Nephron (organoid): Measurements from ENCODE around the gene PTPRN2.

ENCODE experiments used
- H3K27ac Mint-ChIP-seq, 3 experiments: 2 replicates each; pipeline ENCODE4 v1.8.0; 2020; ENCODE audit warnings: mixed read lengths in 3 of 3, mild to moderate bottlenecking in 2 of 3, moderate library complexity in 1 of 3
- H3K27me3 Mint-ChIP-seq: 2 replicates; pipeline ENCODE4 v1.8.0; 2021; ENCODE audit warnings: low read depth, mild to moderate bottlenecking, moderate library complexity, mixed read lengths
- H3K36me3 Mint-ChIP-seq: 2 replicates; pipeline ENCODE4 v1.8.0; 2020; ENCODE audit warnings: low read depth, mixed read lengths
- H3K4me1 Mint-ChIP-seq: 2 replicates; pipeline ENCODE4 v1.8.0; 2020; ENCODE audit warnings: mixed read lengths
- H3K4me3 Mint-ChIP-seq, 3 experiments: 2 replicates each; pipeline ENCODE4 v1.8.0; 2020; ENCODE audit warnings: mild to moderate bottlenecking in 3 of 3, mixed read lengths in 3 of 3, moderate library complexity in 2 of 3
- H3K9me3 Mint-ChIP-seq: 2 replicates; pipeline ENCODE4 v1.8.0; 2020; ENCODE audit warnings: mixed read lengths
- TF ChIP-seq, protein P1 (sequence below), 3 experiments: fragments of 200-600 bp; sonication (generic); IDR thresholded peaks; one replicate each; pipeline ENCODE4 v1.5.0; 2021; ENCODE audit warnings: antibody characterized with exemption in 3 of 3; ENCODE audit not compliant: unreplicated experiment in 3 of 3

The PTPRN2 gene

DNA sequence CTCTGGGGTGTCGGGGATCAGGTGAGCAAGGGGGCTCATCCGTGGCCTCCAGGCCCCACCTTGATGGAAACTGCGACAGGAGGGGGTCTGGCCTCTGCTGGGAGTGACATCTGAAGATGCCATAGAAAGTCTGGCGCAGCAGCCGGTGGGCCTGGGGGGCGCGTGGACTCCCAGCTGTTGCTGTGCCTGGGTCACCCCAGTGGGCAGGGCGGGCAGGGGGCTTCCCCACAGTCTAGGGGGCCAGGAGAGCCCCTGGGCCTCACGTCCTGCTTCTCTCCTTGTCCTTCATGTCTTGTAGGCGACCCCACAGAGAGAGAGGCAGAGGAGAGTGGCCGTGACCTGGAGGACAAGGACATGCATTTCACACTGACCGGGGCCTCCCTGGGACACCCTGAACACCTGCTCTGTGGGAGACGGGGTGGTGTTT is 800.3 kb downstream of the PTPRN2 start:
- H3K27me3 Mint-ChIP-seq, result peaks cover 11% of the 10 kb centered on the region
- no peak overlapping the region for H3K27ac Mint-ChIP-seq
- H3K4me1 Mint-ChIP-seq, result peaks cover 9% of the 10 kb centered on the region
- no peaks in the 10 kb centered on the region for H3K9me3 Mint-ChIP-seq
- no peak overlapping the region for H3K4me3 Mint-ChIP-seq
- no peaks in the 10 kb centered on the region for H3K36me3 Mint-ChIP-seq
- TF ChIP-seq, protein P1, sequence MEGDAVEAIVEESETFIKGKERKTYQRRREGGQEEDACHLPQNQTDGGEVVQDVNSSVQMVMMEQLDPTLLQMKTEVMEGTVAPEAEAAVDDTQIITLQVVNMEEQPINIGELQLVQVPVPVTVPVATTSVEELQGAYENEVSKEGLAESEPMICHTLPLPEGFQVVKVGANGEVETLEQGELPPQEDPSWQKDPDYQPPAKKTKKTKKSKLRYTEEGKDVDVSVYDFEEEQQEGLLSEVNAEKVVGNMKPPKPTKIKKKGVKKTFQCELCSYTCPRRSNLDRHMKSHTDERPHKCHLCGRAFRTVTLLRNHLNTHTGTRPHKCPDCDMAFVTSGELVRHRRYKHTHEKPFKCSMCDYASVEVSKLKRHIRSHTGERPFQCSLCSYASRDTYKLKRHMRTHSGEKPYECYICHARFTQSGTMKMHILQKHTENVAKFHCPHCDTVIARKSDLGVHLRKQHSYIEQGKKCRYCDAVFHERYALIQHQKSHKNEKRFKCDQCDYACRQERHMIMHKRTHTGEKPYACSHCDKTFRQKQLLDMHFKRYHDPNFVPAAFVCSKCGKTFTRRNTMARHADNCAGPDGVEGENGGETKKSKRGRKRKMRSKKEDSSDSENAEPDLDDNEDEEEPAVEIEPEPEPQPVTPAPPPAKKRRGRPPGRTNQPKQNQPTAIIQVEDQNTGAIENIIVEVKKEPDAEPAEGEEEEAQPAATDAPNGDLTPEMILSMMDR (IDR thresholded peaks at IDR 0.05; ENCODE audit: unreplicated experiment in 3 of 3), result no peak

DNA sequence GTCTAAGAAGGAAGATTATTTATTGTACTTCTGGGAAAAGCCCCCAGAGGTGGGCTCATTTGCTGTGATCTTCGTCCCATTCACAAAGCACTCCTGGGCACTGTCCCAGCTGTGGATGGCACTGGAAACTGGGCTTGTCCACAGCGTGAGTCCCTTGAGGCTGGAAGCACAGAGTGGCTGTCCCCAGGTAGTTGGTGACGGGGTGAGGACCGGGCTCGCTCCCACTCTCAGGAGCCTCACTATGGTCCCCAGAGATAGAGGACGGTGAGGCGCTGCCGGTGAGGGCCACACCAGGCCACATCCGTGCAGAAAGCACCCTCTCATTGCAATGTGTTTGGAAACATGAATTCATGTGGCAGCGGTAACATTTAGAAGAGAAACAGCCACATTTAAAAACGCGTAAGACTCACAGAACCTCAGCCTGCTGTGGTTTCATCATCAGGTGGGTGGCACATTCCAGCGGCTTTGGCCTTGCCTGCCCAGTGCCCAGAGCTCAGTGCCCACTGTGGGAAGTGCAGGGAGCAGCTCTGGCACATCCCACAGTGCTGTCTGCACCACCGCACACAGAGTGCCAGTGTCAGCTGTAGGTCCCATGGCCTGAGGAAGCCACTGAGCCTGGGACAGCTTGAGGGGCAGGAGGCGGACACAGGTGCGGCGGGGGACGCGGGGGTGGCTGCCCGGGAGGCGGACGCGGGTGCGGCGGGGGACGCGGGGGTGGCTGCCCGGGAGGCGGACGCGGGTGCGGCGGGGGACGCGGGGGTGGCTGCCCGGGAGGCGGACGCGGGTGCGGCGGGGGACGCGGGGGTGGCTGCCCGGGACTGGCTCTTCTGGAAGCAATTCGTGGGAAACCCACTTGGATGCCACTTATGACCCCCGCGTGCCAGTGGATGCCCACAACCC is 801.0 kb downstream of the PTPRN2 start:
- H3K27ac Mint-ChIP-seq, result no peak overlapping the region
- no peak overlapping the region for H3K4me3 Mint-ChIP-seq
- H3K4me1 Mint-ChIP-seq, result peaks cover 9% of the 10 kb centered on the region
- H3K36me3 Mint-ChIP-seq, result no peaks in the 10 kb centered on the region
- peaks cover 15% of the 10 kb centered on the region for H3K27me3 Mint-ChIP-seq
- no peaks in the 10 kb centered on the region for H3K9me3 Mint-ChIP-seq
- TF ChIP-seq, protein P1 (IDR thresholded peaks at IDR 0.05; ENCODE audit: unreplicated experiment in 3 of 3), result no peak

DNA sequence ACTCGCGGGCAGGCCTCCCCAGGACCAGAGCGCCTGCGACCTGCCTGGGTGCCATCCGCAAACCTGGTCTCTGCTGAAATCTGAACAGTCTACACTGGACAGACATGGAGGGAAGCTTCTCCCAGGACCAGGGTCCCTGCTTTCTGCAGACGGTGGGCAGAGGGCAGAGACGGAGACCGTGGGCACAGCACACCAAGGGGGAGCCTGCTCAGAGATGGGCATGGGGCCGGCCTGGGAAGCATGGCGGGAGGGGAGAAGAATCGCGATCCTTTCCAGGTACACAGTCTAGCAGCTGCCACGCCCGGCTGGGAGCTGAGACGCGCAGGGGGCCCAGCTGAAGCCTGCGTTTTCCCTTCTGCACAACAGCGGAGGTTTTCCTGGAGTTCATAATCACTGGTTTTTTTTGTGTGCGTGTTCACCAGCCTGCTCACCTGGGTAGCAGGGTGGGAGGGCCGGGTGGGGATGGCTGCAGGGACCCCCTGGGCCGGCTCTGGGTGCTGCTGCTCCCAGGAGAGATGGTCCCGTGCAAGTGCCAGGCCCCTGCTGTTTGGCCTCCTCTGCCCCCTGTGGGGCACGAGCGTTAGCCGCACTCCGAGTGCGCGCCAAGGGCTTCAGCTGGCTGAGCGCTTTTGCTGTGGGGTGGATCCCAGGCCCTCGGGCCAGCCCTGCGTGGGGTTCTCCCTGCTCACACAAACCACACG is 802.0 kb downstream of the PTPRN2 start:
- Mint-ChIP-seq H3K4me3 (no peak overlapping the region), H3K27ac (no peak overlapping the region), H3K9me3 (no peaks in the 10 kb centered on the region), H3K4me1 (peaks cover 9% of the 10 kb centered on the region), H3K36me3 (no peaks in the 10 kb centered on the region), H3K27me3 (peaks cover 21% of the 10 kb centered on the region)
- TF ChIP-seq, protein P1 (IDR thresholded peaks at IDR 0.05; ENCODE audit: unreplicated experiment in 3 of 3), result no peak

DNA sequence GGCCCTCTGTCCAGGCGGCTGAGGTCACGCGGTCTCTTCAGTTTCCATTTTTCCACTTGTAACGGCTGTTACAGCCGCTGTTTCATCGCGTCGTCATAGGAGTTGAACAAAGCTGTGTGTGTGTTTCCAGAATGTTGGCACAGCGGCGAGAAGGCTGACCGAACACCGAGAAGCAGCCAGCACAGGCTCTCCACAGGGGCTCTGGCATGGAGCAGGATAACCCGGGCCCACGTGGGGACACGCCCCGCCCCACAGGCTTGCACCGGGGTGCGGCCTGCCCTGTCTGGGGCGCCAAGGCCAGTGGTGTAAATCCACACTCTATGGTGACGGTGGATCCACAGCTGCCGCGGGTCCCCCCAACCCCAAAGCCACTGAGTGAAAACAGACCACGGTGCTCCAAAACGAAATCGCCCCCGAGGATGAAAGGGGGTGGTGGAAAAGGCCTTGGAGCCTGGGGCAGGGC is 802.6 kb downstream of the PTPRN2 start:
- Mint-ChIP-seq H3K4me1 (peaks cover 9% of the 10 kb centered on the region), H3K36me3 (no peaks in the 10 kb centered on the region), H3K4me3 (no peak overlapping the region), H3K27ac (no peak overlapping the region), H3K9me3 (no peaks in the 10 kb centered on the region), H3K27me3 (peaks cover 21% of the 10 kb centered on the region)
- TF ChIP-seq, protein P1 (IDR thresholded peaks at IDR 0.05; ENCODE audit: unreplicated experiment in 3 of 3), result no peak

DNA sequence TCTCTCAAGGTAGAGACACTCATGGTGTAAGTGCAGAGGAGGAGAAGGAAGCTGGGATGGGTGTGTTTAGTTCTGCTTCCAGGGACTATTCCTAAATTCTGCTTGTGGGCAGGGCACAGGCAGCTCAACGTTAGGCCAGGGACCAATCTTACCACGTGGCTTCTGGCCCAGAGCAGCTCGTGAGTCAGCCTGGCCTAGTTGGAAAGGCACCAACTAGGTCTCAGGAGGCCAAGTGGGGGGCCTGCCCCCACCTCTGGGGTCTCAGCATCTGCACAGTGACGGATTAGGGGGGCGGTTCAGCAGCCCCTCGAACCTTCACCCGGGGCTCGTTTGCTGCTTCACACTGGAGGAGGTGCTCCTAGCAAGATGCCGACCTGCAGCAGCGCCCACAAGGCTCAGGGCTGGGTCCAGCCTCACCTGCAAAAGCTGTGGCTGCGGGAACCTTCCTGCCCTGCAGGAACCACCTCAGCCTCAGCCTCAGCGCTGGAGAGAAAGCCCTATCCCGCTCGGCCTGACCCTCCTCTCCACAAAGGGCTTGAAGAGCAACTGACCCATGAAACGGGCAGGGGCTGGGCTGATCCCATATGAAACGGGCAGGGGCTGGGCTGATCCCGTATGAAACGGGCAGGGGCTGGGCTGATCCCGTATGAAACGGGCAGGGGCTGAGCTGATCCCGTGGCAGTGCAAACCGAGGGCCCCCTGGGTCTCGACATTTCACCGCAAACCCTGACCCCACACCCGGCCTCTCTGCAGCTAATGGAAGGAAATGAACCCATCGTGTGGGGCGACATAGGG is 803.4 kb downstream of the PTPRN2 start:
- Mint-ChIP-seq H3K4me3 (no peak overlapping the region), H3K9me3 (no peaks in the 10 kb centered on the region), H3K4me1 (peaks cover 9% of the 10 kb centered on the region), H3K27me3 (peaks cover 16% of the 10 kb centered on the region), H3K36me3 (no peaks in the 10 kb centered on the region), H3K27ac (no peak overlapping the region)
- TF ChIP-seq, protein P1 (IDR thresholded peaks at IDR 0.05; ENCODE audit: unreplicated experiment in 3 of 3), result no peak
